ENCODE measurements around the gene CYP11A1. TPM values are rescaled to one million over a fixed set of nuclear protein-coding genes. Genes with fewer than 3 reads are reported as not detected.

Gene CYP11A1
- polyA plus RNA-seq, 3 donors: not detected

- no peak overlapping the region for H3K27ac ChIP-seq (ENCODE audit: low read depth in 1 of 2, low read length in 2 of 2)
- intact Hi-C loops (cut with micrococcal nuclease): loop anchor here (5.0 to 10.0 kb wide), 4 partner anchors 122 to 397 kb away; no protein-coding TSS in a partner anchor
- WGBS (ENCODE audit: insufficient coverage): 92% methylated on average over 2 of the region's 5 CpGs
- H3K36me3 ChIP-seq (replicated peaks in 1 of 2; ENCODE audit: control insufficient read depth in 1 of 2, insufficient read depth in 2 of 2, low read length in 2 of 2): no peaks in the 10 kb centered on the region
- peaks cover 18 to 26% of the 10 kb centered on the region in 2 donors for H3K4me1 ChIP-seq (ENCODE audit: control insufficient read depth in 1 of 2, insufficient read depth in 2 of 2, low read length in 2 of 2)
- no peak for DNase-seq
- no peak overlapping the region for H2AFZ ChIP-seq (ENCODE audit: insufficient read depth, low read depth, low read length, poor library complexity, severe bottlenecking)
- no peak overlapping the region for H3K9ac ChIP-seq (ENCODE audit: insufficient read depth, low read length, poor library complexity, severe bottlenecking)
- H3K4me3 Mint-ChIP-seq: no peak overlapping the region
- H3K36me3 Mint-ChIP-seq: no peaks in the 10 kb centered on the region
- peaks cover 0 to 5% (median 0%) of the 10 kb centered on the region in 7 donors for H3K9me3 Mint-ChIP-seq
- no peak overlapping the region for H3K27ac Mint-ChIP-seq
- H4K20me1 ChIP-seq (ENCODE audit: insufficient read depth, low read length): peaks cover 6% of the 10 kb centered on the region
- H3K4me3 ChIP-seq (replicated peaks in 1 of 3; ENCODE audit: low read depth in 2 of 3, low read length in 3 of 3): no peak overlapping the region
- TF ChIP-seq CTCF (IDR thresholded peaks at IDR 0.05): no peak
- peaks cover 16 to 49% of the 10 kb centered on the region in 2 donors for H3K27me3 ChIP-seq (ENCODE audit: control insufficient read depth in 2 of 2, insufficient read depth in 2 of 2, low read length in 2 of 2)
- H3K4me1 Mint-ChIP-seq: peaks cover 27% of the 10 kb centered on the region
- no peaks in the 10 kb centered on the region for H3K79me2 ChIP-seq (ENCODE audit: insufficient read depth, low read length)
- no peak overlapping the region for H3K4me2 ChIP-seq (replicated peaks; ENCODE audit: extremely low read depth, low read length, poor library complexity, severe bottlenecking)
- H3K27me3 Mint-ChIP-seq (ENCODE audit: low read depth in 3 of 3): peaks cover 53 to 78% (median 55%) of the 10 kb centered on the region in 3 donors
- no peaks in the 10 kb centered on the region for H3K9me3 ChIP-seq (replicated peaks in 1 of 2; ENCODE audit: control insufficient read depth in 1 of 2, insufficient read depth in 1 of 2, low read length in 2 of 2)
Observed at GRCh38 chr15:74370471-74370870, 3.0 kb upstream of the CYP11A1 start.

- peaks cover 56 to 80% (median 60%) of the 10 kb centered on the region in 3 donors for H3K27me3 Mint-ChIP-seq (ENCODE audit: low read depth in 3 of 3)
- no peak for DNase-seq
- Histone ChIP-seq H3K4me2 (replicated peaks; ENCODE audit: extremely low read depth, low read length, poor library complexity, severe bottlenecking) (no peak overlapping the region), H3K79me2 (ENCODE audit: insufficient read depth, low read length) (no peaks in the 10 kb centered on the region), H3K27ac (ENCODE audit: low read depth in 1 of 2, low read length in 2 of 2) (no peak overlapping the region), H3K36me3 (replicated peaks in 1 of 2; ENCODE audit: control insufficient read depth in 1 of 2, insufficient read depth in 2 of 2, low read length in 2 of 2) (no peaks in the 10 kb centered on the region), H4K20me1 (ENCODE audit: insufficient read depth, low read length) (peaks cover 4% of the 10 kb centered on the region), H3K4me1 (ENCODE audit: control insufficient read depth in 1 of 2, insufficient read depth in 2 of 2, low read length in 2 of 2) (peaks cover 15 to 21% of the 10 kb centered on the region in 2 donors), H3K4me3 (replicated peaks in 1 of 3; ENCODE audit: low read depth in 2 of 3, low read length in 3 of 3) (no peak overlapping the region), H3K9ac (ENCODE audit: insufficient read depth, low read length, poor library complexity, severe bottlenecking) (no peak overlapping the region), H3K9me3 (replicated peaks in 1 of 2; ENCODE audit: control insufficient read depth in 1 of 2, insufficient read depth in 1 of 2, low read length in 2 of 2) (no peaks in the 10 kb centered on the region), H3K27me3 (ENCODE audit: control insufficient read depth in 2 of 2, insufficient read depth in 2 of 2, low read length in 2 of 2) (peaks cover 17 to 53% of the 10 kb centered on the region in 2 donors), H2AFZ (ENCODE audit: insufficient read depth, low read depth, low read length, poor library complexity, severe bottlenecking) (no peak overlapping the region)
- peaks cover 0 to 7% (median 0%) of the 10 kb centered on the region in 7 donors for H3K9me3 Mint-ChIP-seq
- WGBS (ENCODE audit: insufficient coverage): no CpG with 5 or more reads among the region's 2 CpGs
- intact Hi-C loops (cut with micrococcal nuclease): loop anchor here (5.0 to 10.0 kb wide), 4 partner anchors 123 to 398 kb away; no protein-coding TSS in a partner anchor
- no peak overlapping the region for H3K27ac Mint-ChIP-seq
- peaks cover 23% of the 10 kb centered on the region for H3K4me1 Mint-ChIP-seq
- TF ChIP-seq CTCF (IDR thresholded peaks at IDR 0.05): no peak
- peaks cover 0 to under 1% of the 10 kb centered on the region in 2 donors for H3K36me3 Mint-ChIP-seq
- no peak overlapping the region for H3K4me3 Mint-ChIP-seq
Observed at GRCh38 chr15:74369756-74370155, 2.3 kb upstream of the CYP11A1 start.
